Ovary (tissue), 9 donors: Measurements from ENCODE around the gene TF. TPM values are rescaled to one million over a fixed set of nuclear protein-coding genes. Genes with fewer than 3 reads are reported as not detected.
"Not testable (repeated sequence)": the region's sequence is repeated elsewhere in the genome, so short reads cannot be mapped to it uniquely, and the experiment has no call there.

Source experiments
- DNase-seq, 5 donors: peaks; one replicate each; pipeline ENCODE4 v3.0.0-alpha.2; 2019 to 2020
- H3K27ac ChIP-seq, 2 donors: fragments of 200-600 bp; one replicate each; pipeline versions ENCODE4 v1.5.1 to v1.8.0; 2019 to 2022
- H3K27me3 ChIP-seq: fragments of 200-600 bp; one replicate; pipeline ENCODE4 v1.8.0; 2022
- H3K36me3 ChIP-seq: fragments of 200-600 bp; sonication (generic); one replicate; pipeline ENCODE4 v1.5.1; 2019
- H3K4me1 ChIP-seq: one replicate; pipeline ENCODE4 v1.8.1; 2013; ENCODE audit warnings: mild to moderate bottlenecking, moderate library complexity; ENCODE audit not compliant: insufficient read depth
- H3K4me3 ChIP-seq: fragments of 200-600 bp; sonication (generic); one replicate; pipeline ENCODE4 v1.5.1; 2017
- H3K9me3 ChIP-seq, 2 donors: fragments of 200-600 bp in 1 of 2; sonication (generic) in 1 of 2; one replicate each; pipeline versions ENCODE4 v1.5.1 to v1.8.1; 2013 to 2019; ENCODE audit warnings: mild to moderate bottlenecking in 1 of 2, moderate library complexity in 1 of 2
- EP300 ChIP-seq: sonication (generic); formaldehyde crosslinking; IDR thresholded peaks from one replicate; pipeline ENCODE4 v1.6.1; 2017; ENCODE audit warnings: antibody characterized with exemption
- POLR2A ChIP-seq: fragments of 450-650 bp; IDR thresholded peaks from one replicate; pipeline ENCODE4 v1.6.1; 2017; ENCODE audit warnings: antibody characterized with exemption, mild to moderate bottlenecking, moderate library complexity
- WGBS, 3 donors: extraction: QIAGEN DNeasy Blood & Tissue Kit in 1 of 3; methylation state at CpG; one replicate each; pipeline versions ENCODE4 v1.1.5 to v1.1.7; 2013 to 2017; 5-methylcytosine and 5-hydroxymethylcytosine counted together
- intact Hi-C, 4 donors: fragments of 100-400 bp; cut with DNase I; formaldehyde crosslinking; loops; one replicate each; pipeline versions ENCODE4 v1.11.0 to v1.15.1; 2022 to 2023
- polyA plus RNA-seq, 2 donors: library from polyadenylated mRNA; stranded (reverse); fragments of 200-250 nt in 1 of 2; fragments of 350-450 nt in 1 of 2; fragmentation: Illumina TruSeq in 1 of 2; extraction: RNeasy Lipid Tissue Mini Kit (QIAGEN cat#74804) in 1 of 2; gene quantifications; one replicate each; pipeline ENCODE4 v1.2.3, GENCODE V29; 2013 to 2014
- total RNA-seq, 7 donors: library from RNA; depleted of rRNA in 2 of 7; stranded (reverse); fragments of >200 nt in 2 of 7; fragmentation: NEBNext Ultra II Directional in 3 of 7; extraction: Animal tissue kit (Norgen Biotek cat#: 25700) in 3 of 7; gene quantifications; one replicate each; pipeline versions ENCODE4 v1.1.0 to v1.2.4, GENCODE V29; 2016 to 2023
- TF ChIP-seq, protein P1 (sequence below), 3 donors: fragments of 450-650 bp in 2 of 3; fragments of 200-600 bp in 1 of 3; IDR thresholded peaks; one replicate each; pipeline versions ENCODE4 v1.5.1 to v1.8.0; 2016 to 2022; ENCODE audit warnings: antibody characterized with exemption in 3 of 3, mild to moderate bottlenecking in 1 of 3
- donor health status: DM: no; HTN: no; CAD: no; lungs with moderate emphysema.
- donor health status: DM: no; HTN: no; CAD: no.
- donor health status: Bipolar disorder and iron deficiency.
- donor health status: DM: yes; HTN: yes; CAD: no.
- donor health status: DM: no; HTN: no; CAD: no.
- donor health status: DM: yes; HTN: yes; CAD: no.

Gene TF
- total and polyA plus RNA-seq, 9 donors = under 0.01 to 18.1 (median 2.0) TPM

DNA sequence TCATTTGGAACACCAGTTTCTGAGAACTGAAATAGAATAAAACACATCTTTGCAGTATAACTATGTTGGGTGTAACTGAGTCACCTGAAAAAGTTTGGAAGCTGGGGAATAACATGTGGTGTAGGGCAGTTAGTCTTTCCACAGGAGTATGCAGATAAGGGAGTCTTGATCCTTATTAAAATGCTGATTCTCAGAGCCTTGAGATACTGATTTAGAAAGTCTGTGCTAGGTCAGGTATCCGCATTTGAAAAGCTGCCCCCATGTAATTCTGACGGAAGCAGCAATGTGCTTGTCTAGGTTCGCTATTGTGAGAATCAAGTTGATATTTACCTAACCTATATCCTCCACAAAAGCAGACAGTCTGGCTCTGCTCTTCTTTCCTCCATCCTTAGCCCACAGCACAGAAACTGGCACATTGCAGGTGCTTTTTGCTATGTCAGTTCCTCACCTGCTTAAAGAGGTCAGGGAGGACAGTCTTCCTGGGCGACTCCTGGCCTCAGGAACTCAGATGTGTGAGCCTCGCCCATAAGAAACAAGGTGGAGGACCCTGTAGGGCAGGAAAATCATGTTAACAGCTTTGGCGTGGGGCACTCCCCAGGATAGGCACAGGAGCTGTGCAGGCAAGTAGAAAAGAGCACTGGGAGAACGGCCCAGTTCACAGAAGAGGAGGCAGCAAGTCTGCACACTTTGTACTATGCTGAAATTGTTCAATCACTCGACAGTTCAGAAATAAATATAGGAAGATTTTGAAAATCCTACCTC, 31.8 kb downstream of the TF start:
- intact Hi-C loops = no loop called here
- no peak for DNase-seq

DNA sequence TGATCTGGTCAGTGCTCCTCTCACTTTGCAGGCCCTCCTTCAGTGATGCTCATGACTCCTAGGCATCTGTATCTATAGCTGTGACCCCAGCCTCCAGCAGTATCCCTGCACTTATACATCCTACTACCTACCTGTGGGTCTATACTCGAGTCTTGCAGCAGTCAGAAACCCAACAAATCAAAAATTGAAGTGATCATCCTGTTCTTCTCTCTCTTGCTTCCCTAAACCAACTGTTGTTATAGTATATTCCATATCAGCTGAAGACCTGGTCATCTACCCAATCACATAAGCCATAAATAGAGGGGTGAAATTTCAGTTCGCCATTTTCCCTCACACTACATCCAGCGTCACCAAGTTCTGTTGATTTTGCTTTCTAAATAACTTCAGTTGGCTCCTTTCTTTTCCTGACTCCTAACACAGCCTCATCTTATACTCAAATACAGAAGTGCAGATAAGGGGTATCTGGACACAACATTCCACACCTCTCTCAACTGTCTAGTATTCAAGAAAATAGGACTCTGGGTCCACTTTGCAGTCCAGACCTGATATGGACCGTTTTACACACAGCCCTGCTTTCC, 33.5 kb downstream of the TF start:
- no peak for DNase-seq
- TF ChIP-seq EP300 (no peak), POLR2A (no peak)
- TF ChIP-seq, protein P1, sequence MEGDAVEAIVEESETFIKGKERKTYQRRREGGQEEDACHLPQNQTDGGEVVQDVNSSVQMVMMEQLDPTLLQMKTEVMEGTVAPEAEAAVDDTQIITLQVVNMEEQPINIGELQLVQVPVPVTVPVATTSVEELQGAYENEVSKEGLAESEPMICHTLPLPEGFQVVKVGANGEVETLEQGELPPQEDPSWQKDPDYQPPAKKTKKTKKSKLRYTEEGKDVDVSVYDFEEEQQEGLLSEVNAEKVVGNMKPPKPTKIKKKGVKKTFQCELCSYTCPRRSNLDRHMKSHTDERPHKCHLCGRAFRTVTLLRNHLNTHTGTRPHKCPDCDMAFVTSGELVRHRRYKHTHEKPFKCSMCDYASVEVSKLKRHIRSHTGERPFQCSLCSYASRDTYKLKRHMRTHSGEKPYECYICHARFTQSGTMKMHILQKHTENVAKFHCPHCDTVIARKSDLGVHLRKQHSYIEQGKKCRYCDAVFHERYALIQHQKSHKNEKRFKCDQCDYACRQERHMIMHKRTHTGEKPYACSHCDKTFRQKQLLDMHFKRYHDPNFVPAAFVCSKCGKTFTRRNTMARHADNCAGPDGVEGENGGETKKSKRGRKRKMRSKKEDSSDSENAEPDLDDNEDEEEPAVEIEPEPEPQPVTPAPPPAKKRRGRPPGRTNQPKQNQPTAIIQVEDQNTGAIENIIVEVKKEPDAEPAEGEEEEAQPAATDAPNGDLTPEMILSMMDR (IDR thresholded peaks at IDR 0.05) = no peak
- Histone ChIP-seq H3K4me3 (no peak overlapping the region), H3K36me3 (no peaks in the 10 kb centered on the region), H3K4me1 (no peaks in the 10 kb centered on the region), H3K27me3 (no peaks in the 10 kb centered on the region), H3K27ac (no peak overlapping the region), H3K9me3 (no peaks in the 10 kb centered on the region)
- WGBS, 3 donors = 67 to 80% (median 74%) methylated on average over 4 of the region's 4 CpGs
- intact Hi-C loops = no loop called here

More for the DNA sequence above, 31.8 kb downstream of the TF start:
- H3K4me3 ChIP-seq = no peak overlapping the region
- no peak overlapping the region for H3K27ac ChIP-seq
- 70 to 78% (median 76%) methylated on average over 8 of the region's 8 CpGs for WGBS, 3 donors
- TF ChIP-seq, protein P1 (IDR thresholded peaks at IDR 0.05) = no peak
- TF ChIP-seq EP300 = no peak
- no peak for TF ChIP-seq POLR2A
- no peaks in the 10 kb centered on the region for H3K36me3 ChIP-seq
- H3K27me3 ChIP-seq = no peaks in the 10 kb centered on the region
- H3K4me1 ChIP-seq = no peaks in the 10 kb centered on the region
- H3K9me3 ChIP-seq = no peaks in the 10 kb centered on the region

DNA sequence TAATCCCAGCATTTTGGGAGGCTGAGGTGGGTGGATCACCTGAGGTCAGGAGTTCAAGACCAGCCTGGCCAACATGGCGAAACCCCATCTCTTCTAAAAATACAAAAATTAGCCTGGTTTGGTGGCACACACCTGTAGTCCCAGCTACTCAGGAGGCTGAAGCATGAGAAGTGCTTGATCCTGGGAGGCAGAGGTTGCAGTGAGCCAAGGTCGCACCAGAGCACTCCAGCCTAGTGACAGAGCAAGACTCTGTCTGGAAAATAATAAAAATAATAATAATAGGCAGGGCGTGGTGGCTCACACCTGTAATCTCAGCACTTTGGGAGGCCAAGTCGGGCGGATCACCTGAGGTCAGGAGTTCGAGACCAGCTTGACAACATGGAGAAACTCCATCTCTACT, 34.6 kb downstream of the TF start:
- H3K9me3 ChIP-seq, DNase-seq, H3K27me3 ChIP-seq, H3K4me3 ChIP-seq, intact Hi-C loops, H3K27ac ChIP-seq, H3K36me3 ChIP-seq, H3K4me1 ChIP-seq: not testable (repeated sequence)
- WGBS, 3 donors = 93 to 95% (median 94%) methylated on average over 6 of the region's 6 CpGs

DNA sequence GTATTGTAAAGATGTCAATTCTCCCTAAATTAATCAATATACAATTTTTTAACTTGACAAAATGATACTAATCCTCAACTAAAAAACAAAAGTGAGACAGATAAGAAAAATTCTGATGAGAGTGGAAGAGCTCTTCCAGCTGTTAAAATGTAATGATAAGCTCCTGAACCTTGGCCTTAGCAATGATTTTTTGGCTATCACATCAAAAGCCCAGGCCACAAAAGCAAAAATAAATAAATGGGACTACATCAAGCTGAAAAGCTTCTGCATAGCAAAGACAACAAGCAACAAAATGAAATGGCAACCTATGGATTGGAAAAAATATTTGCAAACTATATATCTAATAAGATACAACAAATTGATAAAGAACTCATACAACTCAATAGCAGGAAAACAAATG, 35.4 kb downstream of the TF start:
- Histone ChIP-seq H3K9me3 (no peaks in the 10 kb centered on the region), H3K36me3 (no peaks in the 10 kb centered on the region), H3K4me3 (no peak overlapping the region), H3K27ac (no peak overlapping the region), H3K27me3 (no peaks in the 10 kb centered on the region), H3K4me1 (no peaks in the 10 kb centered on the region)
- DNase-seq = no peak
- intact Hi-C loops = no loop called here
- TF ChIP-seq, protein P1 (IDR thresholded peaks at IDR 0.05) = no peak

DNA sequence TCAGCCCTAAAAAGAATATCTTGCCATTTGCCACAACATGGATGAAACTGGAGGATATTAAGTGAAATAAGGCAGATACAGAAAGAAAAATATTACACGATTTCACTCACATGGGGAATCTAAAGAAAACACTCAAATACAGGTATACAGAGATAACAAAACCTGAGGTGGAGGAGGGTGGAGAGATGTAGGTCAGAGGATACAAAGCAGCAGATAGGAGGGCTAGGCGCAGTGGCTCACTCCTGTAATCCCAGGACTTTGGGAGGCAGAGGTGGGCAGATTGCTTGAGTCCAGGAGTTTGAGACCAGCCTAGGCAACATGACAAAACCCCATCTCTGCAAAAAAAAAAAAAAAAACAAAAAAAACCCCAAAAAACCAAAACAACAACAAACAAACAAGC, 36.3 kb downstream of the TF start:
- Histone ChIP-seq H3K27ac (no peak overlapping the region), H3K4me3 (no peak overlapping the region), H3K9me3 (no peaks in the 10 kb centered on the region), H3K4me1 (no peaks in the 10 kb centered on the region), H3K27me3 (no peaks in the 10 kb centered on the region), H3K36me3 (no peaks in the 10 kb centered on the region)
- TF ChIP-seq, protein P1 (IDR thresholded peaks at IDR 0.05) = no peak
- no peak for DNase-seq
- intact Hi-C loops = no loop called here
- 80 to 88% (median 84%) methylated on average over 2 of the region's 2 CpGs for WGBS, 3 donors
